ENCODE results near the gene EML6. TPM values are rescaled to one million over a fixed set of nuclear protein-coding genes. Genes with fewer than 3 reads are reported as not detected.

Gene EML6
- total RNA-seq, 1 experiment from 2014 or later: 15.7 TPM

- H3K4me1 ChIP-seq (ENCODE audit: insufficient read depth, low read length): peaks cover 10% of the 10 kb centered on the region
- no peaks in the 10 kb centered on the region for H4K20me1 ChIP-seq (ENCODE audit: low read length)
- H3F3A ChIP-seq (ENCODE audit: low read length, unreplicated experiment): no peaks in the 10 kb centered on the region
- H3K9me2 ChIP-seq (replicated peaks; ENCODE audit: low read length): no peaks in the 10 kb centered on the region
- H3K4me3 ChIP-seq (ENCODE audit: low read length): no peak overlapping the region
- H3K27ac ChIP-seq (ENCODE audit: low read length): no peak overlapping the region
- CTCF ChIA-PET: no interaction called here
- DNase-seq (peak; percentile 12), ATAC-seq (no peak)
- POLR2A ChIA-PET (ENCODE audit: unreplicated experiment): no interaction called here
- H2AFZ ChIP-seq (ENCODE audit: low read length): no peak overlapping the region
- no TSS peak for BruUV-seq (replicated peaks)
- H3K27me3 ChIP-seq (ENCODE audit: low read length): no peaks in the 10 kb centered on the region
- no peaks in the 10 kb centered on the region for H3K79me2 ChIP-seq (ENCODE audit: low read length)
- intact Hi-C loops (cut with micrococcal nuclease): loop anchor here (10.0 kb wide), 2 partner anchors 294 to 444 kb away; no protein-coding TSS in a partner anchor
- H3K9me3 ChIP-seq (ENCODE audit: low read length): no peaks in the 10 kb centered on the region
- H3K4me2 ChIP-seq (ENCODE audit: low read length): no peak overlapping the region
- no peaks in the 10 kb centered on the region for H3K36me3 ChIP-seq (ENCODE audit: low read depth, low read length)
- no peak for TF ChIP-seq CTCF (conservative IDR thresholded peaks at IDR 0.05; ENCODE audit: low read depth, low read length)
- no peak for TF ChIP-seq EZH2phosphoT487 (IDR thresholded peaks at IDR 0.05; ENCODE audit: borderline replicate concordance, low read length)
- no peak for TF ChIP-seq EZH2 (IDR thresholded peaks at IDR 0.05; ENCODE audit: low read length, unreplicated experiment)
- no peak overlapping the region for H3K9ac ChIP-seq (ENCODE audit: low read length)
These were observed 2.9 kb upstream of the EML6 start for GRCh38 chr2:54720563-54720962.

GRCh38 chr2:54722641-54723040 is 821 bp upstream of the EML6 start:
- no peaks in the 10 kb centered on the region for H3K9me3 ChIP-seq (ENCODE audit: low read length)
- ChIA-PET POLR2A (ENCODE audit: unreplicated experiment) (interaction anchor here (0.5 to 0.7 kb wide), 3 partner anchors 35 to 619 kb away, joined by 3 to 8 read pairs (median 3); no protein-coding TSS in a partner anchor), CTCF (interaction anchor here (1.1 kb wide), 2 partner anchors 116 to 177 kb away, joined by 4 to 5 read pairs; no protein-coding TSS in a partner anchor)
- ATAC-seq: no peak
- H3K9me2 ChIP-seq (replicated peaks; ENCODE audit: low read length): no peaks in the 10 kb centered on the region
- peak overlapping the region; percentile 96 for H2AFZ ChIP-seq (ENCODE audit: low read length)
- peak; percentile 31 for DNase-seq
- TF ChIP-seq EZH2phosphoT487 (IDR thresholded peaks at IDR 0.05; ENCODE audit: borderline replicate concordance, low read length) (no peak), CTCF (conservative IDR thresholded peaks at IDR 0.05; ENCODE audit: low read depth, low read length) (no peak), EZH2 (IDR thresholded peaks at IDR 0.05; ENCODE audit: low read length, unreplicated experiment) (no peak)
- H3K9ac ChIP-seq (ENCODE audit: low read length): peak overlapping the region; percentile 82
- H4K20me1 ChIP-seq (ENCODE audit: low read length): no peaks in the 10 kb centered on the region
- peak overlapping the region; percentile 46 for H3K27ac ChIP-seq (ENCODE audit: low read length)
- H3K4me2 ChIP-seq (ENCODE audit: low read length): peak overlapping the region; percentile 95
- TSS peak; percentile 87 for BruUV-seq (replicated peaks)
- no peaks in the 10 kb centered on the region for H3K79me2 ChIP-seq (ENCODE audit: low read length)
- intact Hi-C loops (cut with micrococcal nuclease): loop anchor here (1.0 to 10.0 kb wide), 5 partner anchors 50 to 442 kb away; no protein-coding TSS in a partner anchor
- peak overlapping the region; percentile 83 for H3K4me3 ChIP-seq (ENCODE audit: low read length)
- no peaks in the 10 kb centered on the region for H3F3A ChIP-seq (ENCODE audit: low read length, unreplicated experiment)
- H3K27me3 ChIP-seq (ENCODE audit: low read length): no peaks in the 10 kb centered on the region
- H3K4me1 ChIP-seq (ENCODE audit: insufficient read depth, low read length): peaks cover 19% of the 10 kb centered on the region
- no peaks in the 10 kb centered on the region for H3K36me3 ChIP-seq (ENCODE audit: low read depth, low read length)

- ChIA-PET POLR2A (ENCODE audit: unreplicated experiment) (interaction anchor here (0.6 kb wide), 1 partner anchor 544 kb away, joined by 5 read pairs; no protein-coding TSS in a partner anchor), CTCF (interaction anchor here (1.1 kb wide), 1 partner anchor 114 kb away, joined by 4 read pairs; no protein-coding TSS in a partner anchor)
- ATAC-seq: peak; percentile 1
- no peaks in the 10 kb centered on the region for H4K20me1 ChIP-seq (ENCODE audit: low read length)
- no peaks in the 10 kb centered on the region for H3K36me3 ChIP-seq (ENCODE audit: low read depth, low read length)
- peak overlapping the region; percentile 98 for H3K4me2 ChIP-seq (ENCODE audit: low read length)
- intact Hi-C loops (cut with micrococcal nuclease): loop anchor here (1.0 to 10.0 kb wide), 5 partner anchors 49 to 441 kb away; no protein-coding TSS in a partner anchor
- peak overlapping the region; percentile 83 for H3K4me3 ChIP-seq (ENCODE audit: low read length)
- TSS peak; percentile 39 for BruUV-seq (replicated peaks)
- H3K9me2 ChIP-seq (replicated peaks; ENCODE audit: low read length): no peaks in the 10 kb centered on the region
- no peaks in the 10 kb centered on the region for H3K79me2 ChIP-seq (ENCODE audit: low read length)
- H3K27ac ChIP-seq (ENCODE audit: low read length): no peak overlapping the region
- H3K9ac ChIP-seq (ENCODE audit: low read length): peak overlapping the region; percentile 62
- no peaks in the 10 kb centered on the region for H3K27me3 ChIP-seq (ENCODE audit: low read length)
- DNase-seq: peak; percentile 35
- peak overlapping the region; percentile 93 for H2AFZ ChIP-seq (ENCODE audit: low read length)
- H3K9me3 ChIP-seq (ENCODE audit: low read length): no peaks in the 10 kb centered on the region
- no peaks in the 10 kb centered on the region for H3F3A ChIP-seq (ENCODE audit: low read length, unreplicated experiment)
- peaks cover 30% of the 10 kb centered on the region for H3K4me1 ChIP-seq (ENCODE audit: insufficient read depth, low read length)
- no peak for TF ChIP-seq EZH2phosphoT487 (IDR thresholded peaks at IDR 0.05; ENCODE audit: borderline replicate concordance, low read length)
- no peak for TF ChIP-seq EZH2 (IDR thresholded peaks at IDR 0.05; ENCODE audit: low read length, unreplicated experiment)
- no peak for TF ChIP-seq CTCF (conservative IDR thresholded peaks at IDR 0.05; ENCODE audit: low read depth, low read length)
These were observed 616 bp downstream of the EML6 start for GRCh38 chr2:54723996-54724559.
